GM15510 (cell line): ENCODE data around the gene MMP23B.
A peak's percentile ranks its signal among the peaks of the same experiment; 100 is the strongest.

Source experiments
- POLR2A ChIP-seq: IDR thresholded peaks from 3 replicates; pipeline ENCODE4 v1.6.1; 2011; ENCODE audit warnings: borderline replicate concordance; ENCODE audit not compliant: insufficient read length; ENCODE audit errors: extremely low read depth

The MMP23B gene

GRCh38 chr1:1672181-1672965 is 40.4 kb downstream of the MMP23B start:
- TF ChIP-seq POLR2A: no peak

- TF ChIP-seq POLR2A: peak; percentile 13
These were observed 46.0 kb downstream of the MMP23B start for GRCh38 chr1:1677718-1678580.

- no peak for TF ChIP-seq POLR2A
These were observed 46.8 kb downstream of the MMP23B start for GRCh38 chr1:1678581-1679380.

- no peak for TF ChIP-seq POLR2A
These were observed 48.3 kb downstream of the MMP23B start for GRCh38 chr1:1680031-1680911.

GRCh38 chr1:1680912-1681273 is 48.9 kb downstream of the MMP23B start:
- TF ChIP-seq POLR2A: no peak

GRCh38 chr1:1683104-1683905 is 51.3 kb downstream of the MMP23B start:
- no peak for TF ChIP-seq POLR2A
